Daoy (cell line): Measurements from ENCODE around the gene ZNF638. TPM values are rescaled to one million over a fixed set of nuclear protein-coding genes. Genes with fewer than 3 reads are reported as not detected.

Experiments
- DNase-seq: peaks from one replicate; pipeline ENCODE4 v3.0.0-alpha.2; 2015; ENCODE audit warnings: low read depth
- total RNA-seq: library from RNA; depleted of rRNA; stranded (reverse); fragments of >200 nt; shearing (Covaris generic); gene quantifications from 2 replicates; pipeline ENCODE4 v1.2.3, GENCODE V29; 2014; rRNA removed

The ZNF638 gene
- total RNA-seq, 1 experiment from 2014 or later, result 69.8 TPM

DNA sequence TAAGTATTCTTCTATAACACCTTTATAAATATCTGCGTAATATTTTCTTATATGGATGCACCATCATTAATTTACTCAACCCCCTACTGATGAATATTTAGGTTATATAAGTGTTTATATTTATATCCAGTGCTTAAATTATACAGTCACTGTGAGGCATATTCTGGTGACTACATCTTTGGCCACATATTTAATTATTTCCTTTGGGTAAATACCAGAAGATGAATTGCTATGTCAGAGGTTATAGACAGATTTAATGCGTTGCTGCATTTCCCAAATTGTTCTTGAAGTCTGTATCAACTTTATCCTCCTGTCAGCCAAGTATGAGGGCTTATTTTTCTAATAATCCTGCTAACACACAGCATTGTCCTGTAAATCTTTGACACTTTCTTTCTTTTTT, 140.4 kb downstream of the ZNF638 start:
- no peak for DNase-seq

DNA sequence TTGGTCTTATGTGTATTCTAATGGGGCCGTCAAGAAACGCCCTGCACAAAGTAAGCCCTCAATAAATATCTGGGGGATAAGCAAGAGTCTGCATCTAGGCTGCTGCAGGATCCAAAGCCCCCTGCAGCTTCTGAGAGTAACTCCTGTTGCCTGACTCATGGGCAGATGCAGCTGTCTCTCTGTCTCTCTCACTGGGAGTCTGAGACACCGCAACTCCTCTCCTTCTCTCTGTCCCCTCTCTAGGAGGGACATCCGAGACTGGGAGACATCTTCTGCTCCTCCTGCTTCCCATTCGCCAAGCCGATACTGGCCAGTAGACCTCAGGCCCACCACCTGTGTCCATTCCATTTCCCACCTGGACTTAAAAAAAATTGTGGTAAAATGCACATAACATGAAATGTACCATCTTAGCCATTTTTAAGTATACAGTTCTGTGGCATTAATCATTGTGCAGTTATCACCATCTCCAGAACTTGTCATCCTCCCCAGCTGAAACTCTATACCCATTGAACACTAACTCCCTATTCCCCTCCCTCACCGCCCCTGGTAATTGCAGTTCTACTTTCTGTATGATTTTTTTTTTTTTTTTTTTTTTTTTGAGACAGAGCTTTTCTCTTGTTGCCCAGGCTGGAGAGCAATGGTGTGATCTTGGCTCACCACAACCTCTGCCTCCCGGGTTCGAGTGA, 141.9 kb downstream of the ZNF638 start:
- no peak for DNase-seq

DNA sequence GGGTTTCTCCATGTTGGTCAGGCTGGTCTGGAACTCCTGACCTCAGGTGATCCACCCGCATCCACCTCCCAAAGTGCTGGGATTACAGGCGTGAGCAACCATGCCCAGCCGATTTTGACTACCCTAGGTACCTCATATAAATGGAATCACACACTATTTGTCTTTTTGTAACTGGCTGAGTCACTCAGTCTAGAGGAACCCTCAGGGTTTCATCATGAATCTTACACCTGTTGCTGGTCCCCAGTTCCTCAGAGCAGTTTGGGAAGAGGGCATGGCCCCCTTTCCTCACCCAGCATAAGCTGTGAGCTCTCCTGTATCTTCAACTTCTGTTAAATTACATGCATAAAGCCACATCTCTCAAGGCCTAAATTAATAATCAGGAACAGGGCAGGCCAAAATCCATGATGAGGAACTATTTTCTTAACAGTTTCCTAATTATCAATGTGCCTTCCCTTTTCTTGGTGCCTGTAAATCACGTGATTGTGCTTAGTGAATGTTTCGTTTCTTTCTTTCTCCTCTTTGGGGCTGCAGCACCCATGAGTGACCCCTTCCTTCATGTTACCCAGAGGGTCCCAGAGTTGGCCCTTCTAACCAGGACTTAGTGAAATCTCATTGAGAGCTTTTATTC, 142.6 kb downstream of the ZNF638 start:
- DNase-seq, result no peak

DNA sequence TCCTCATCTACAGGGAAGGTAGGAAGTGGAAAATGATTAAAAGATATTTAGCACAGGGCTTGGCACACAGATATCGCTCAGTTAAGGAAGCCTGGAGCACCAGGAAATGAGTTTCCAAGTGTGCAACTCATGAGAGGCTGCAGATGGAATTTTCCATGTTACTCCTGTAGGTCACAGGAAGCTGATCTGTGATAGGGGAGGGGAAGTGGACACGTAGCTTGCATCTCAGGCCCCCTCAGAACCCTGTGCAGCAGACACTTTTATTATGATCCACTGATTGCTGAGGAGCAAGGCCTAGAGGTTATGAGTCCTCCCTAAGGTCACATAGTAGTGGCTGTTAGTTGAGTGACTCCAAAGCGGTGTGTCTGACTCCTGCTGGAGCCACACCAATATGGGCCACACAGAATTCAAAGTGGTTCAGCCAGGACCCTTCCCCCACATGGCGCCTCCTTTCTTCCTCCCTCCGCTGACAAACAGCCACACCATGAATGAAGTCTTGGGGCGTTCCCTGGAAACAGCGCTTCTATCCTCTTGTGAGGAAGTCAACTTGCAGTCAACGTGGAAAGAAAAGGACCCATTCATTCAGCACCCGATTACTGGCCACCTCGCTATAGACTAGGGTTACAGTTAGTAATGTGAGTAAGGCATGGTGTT, 143.3 kb downstream of the ZNF638 start:
- DNase-seq, result no peak

DNA sequence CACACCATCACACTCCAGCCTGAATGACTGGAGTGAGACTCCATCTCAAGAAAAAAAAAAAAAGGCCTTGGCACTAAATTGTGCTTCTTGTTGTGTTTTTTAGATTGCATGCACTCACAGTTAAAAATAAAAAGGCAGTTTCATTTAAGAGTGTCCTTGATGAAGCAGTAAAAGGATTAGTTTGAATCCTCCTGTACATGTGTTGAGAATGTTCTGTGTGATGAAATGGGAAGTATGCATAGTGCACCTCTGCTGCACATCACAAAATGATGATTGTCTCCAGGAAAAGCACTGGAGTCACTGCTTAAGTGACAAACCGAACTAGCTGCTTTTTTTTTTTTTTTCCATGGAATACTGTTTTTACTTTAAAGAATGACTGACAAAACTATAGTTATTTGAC, 144.9 kb downstream of the ZNF638 start:
- DNase-seq, result no peak

DNA sequence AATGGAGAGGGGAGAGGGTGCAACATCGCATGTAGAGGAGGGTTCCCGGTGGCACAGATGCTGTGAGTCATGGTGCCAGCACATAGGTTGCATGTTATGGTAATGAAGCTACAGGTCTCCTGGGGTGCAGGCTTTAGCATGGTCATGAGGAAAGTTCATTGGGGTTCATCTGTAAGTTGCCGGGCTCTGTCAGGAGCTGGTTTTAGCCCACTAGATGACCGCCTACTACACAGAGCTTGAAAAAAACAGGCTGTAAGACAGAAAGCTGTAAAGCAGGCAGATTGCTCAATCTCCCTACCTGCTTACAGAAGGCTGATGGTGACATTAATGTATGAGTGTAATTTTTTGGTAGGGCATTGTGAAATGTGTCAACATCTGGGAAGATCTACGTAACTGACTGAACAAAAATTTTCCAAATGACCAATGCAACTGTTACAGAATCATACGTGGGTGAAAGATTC, 145.7 kb downstream of the ZNF638 start:
- no peak for DNase-seq

DNA sequence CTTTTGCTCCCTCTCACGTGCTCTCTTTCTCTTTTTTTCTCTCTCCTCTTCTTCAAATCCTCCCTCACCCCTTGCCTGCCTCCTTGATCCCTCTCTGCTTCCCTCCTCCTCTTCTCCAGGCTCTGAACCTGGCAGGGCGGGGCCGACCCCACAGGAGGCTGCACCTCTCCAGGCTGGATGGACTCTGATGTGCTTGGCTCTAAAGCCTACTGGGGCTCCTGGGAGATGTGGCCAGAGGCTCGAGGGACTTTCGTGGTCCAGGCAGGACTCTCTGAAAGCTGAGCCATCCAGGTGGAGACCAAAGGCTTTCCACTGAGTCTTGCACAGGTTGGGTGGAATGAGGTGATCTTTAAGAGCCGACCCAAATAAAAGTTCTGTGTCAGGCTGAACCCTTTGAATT, 147.2 kb downstream of the ZNF638 start:
- DNase-seq, result no peak

DNA sequence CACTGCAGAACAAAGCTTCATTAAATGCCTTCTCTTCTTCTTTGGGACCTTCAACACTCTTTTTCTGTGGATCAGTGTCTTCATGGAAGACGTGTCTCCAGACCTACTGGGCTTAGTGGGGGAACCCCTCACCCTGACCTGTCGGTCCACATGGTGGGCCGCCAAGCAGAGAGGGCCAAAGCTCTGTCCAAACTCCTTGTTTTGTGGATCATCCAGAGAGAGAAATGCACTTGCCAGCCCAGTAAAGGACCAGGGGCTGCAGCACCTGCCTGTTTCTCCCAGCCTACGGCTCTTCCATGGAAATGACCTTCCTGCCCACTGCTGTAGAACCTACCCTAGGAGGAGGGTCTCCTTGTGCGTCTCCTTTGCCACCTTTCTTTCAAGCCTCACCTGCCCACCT, 147.7 kb downstream of the ZNF638 start:
- DNase-seq, result no peak

DNA sequence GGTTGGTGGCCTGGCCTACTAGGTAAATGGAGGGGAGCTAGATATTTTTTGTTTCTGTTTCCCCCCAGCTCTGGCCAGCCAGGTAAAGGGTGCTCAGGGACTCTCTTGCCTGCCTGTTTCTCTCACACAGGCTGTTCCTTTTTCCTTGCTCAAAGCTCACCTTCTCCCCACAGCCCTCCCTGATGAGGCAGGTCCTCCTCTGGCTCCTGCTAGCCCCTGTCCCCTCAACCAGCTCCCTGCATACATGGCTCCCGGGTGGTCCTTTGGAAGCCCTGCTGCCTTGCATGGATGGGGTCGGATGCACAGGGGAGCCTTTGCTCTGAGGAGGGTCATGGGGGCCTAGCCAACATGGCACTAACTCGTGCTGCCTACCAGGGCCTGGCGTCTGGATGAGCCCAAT, 149.5 kb downstream of the ZNF638 start:
- DNase-seq, result no peak

DNA sequence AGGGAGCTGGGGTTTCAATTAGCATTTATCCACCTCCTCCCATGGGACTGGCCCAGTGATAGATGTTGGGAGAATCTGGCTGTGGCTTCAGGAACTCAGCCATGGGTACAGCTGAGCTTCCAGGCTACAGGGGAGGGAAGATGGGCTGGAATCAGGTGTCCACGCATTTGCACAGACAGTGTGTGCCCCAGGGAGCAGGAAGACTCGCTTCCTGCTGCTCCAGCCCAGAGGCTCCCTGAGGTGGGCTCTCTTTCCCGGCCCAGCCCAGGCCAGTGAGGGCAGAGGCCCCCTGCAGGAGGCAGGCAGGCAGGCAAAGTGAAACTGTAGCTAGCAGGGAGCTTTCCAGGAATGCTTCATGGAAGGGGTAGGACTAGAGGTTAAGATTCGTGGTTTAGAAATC, 150.5 kb downstream of the ZNF638 start:
- DNase-seq, result no peak

DNA sequence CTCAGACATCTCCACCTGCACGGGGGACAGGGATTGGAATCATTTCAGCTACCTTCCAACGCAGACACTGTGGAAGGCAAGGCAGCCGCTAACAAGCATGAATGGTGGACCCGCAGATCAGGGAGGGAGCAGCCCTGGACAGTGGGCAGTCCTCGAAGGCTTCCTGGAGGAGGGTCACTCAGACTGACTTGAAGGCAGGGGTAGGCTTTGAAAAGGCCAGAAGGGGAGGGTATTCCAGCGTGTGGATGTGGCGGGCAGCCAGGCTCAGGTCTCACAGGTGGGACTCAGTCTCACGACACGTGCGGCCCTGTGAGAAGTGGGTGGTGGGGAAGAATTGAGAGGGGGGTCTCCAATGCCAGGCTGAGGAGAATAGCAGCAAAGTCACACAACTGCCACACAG, 151.7 kb downstream of the ZNF638 start:
- DNase-seq, result no peak

DNA sequence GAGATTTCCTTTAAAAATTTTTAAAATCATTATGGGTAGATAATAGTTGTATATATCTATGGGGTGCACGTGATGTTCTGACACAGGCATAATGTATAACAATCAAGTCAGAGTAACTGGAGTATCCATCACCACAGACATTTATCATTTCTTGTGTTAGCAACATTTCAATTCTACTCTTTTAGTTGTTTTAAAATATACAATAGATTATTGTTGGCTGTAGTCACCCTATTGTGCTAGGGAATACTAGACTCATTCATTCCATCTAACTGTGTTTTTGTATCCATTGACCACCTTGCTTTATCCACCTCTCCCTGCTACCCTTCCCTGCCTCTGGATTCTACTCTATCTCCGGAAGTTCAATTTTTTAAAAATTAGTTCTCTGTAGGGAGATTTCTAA, 152.8 kb downstream of the ZNF638 start:
- no peak for DNase-seq

Other genes starting within 250 kb of the ZNF638 start
- 3.7 and 12.4 TPM in 2 replicates for gene MCEE, start 201.6 kb upstream of the ZNF638 start, total RNA-seq
- gene MPHOSPH10, start 201.1 kb upstream of the ZNF638 start, total RNA-seq, result 40.7 and 41.9 TPM in 2 replicates
- 2.5 and 3.1 TPM in 2 replicates for gene PAIP2B, start 104.7 kb upstream of the ZNF638 start, total RNA-seq
- 0.23 and 5.9 TPM in 2 replicates for gene DYSF, start 121.8 kb downstream of the ZNF638 start, total RNA-seq